ENCODE results near the gene DNER.

The DNER gene

GRCh38 chr2:229372207-229372606 lies 342.1 kb downstream of the DNER start:
- no peak for TF ChIP-seq CTCF (conservative IDR thresholded peaks at IDR 0.05; ENCODE audit: low read depth, low read length)
- no peak overlapping the region for H3K9ac ChIP-seq
- no peaks in the 10 kb centered on the region for H3K79me2 ChIP-seq (ENCODE audit: insufficient read depth, low read depth)
- no peaks in the 10 kb centered on the region for H3K36me3 ChIP-seq (ENCODE audit: insufficient read depth)
- H3K27me3 ChIP-seq (ENCODE audit: insufficient read depth, low read depth), result no peaks in the 10 kb centered on the region
- no peak overlapping the region for H2AFZ ChIP-seq (ENCODE audit: low read depth)
- no peak overlapping the region for H3K4me3 ChIP-seq (IDR thresholded peaks at IDR 0.05; ENCODE audit: insufficient read depth, low read depth, low read length)
- H4K20me1 ChIP-seq (ENCODE audit: insufficient read depth), result no peaks in the 10 kb centered on the region
- no peak overlapping the region for H3K4me2 ChIP-seq
- no peaks in the 10 kb centered on the region for H3K4me1 ChIP-seq (ENCODE audit: low read depth, poor library complexity, severe bottlenecking)
- H3K27ac ChIP-seq, result no peak overlapping the region

GRCh38 chr2:229371086-229371485 lies 343.3 kb downstream of the DNER start:
- TF ChIP-seq CTCF (conservative IDR thresholded peaks at IDR 0.05; ENCODE audit: low read depth, low read length), result no peak
- H3K27ac ChIP-seq, result no peak overlapping the region
- H3K4me1 ChIP-seq (ENCODE audit: low read depth, poor library complexity, severe bottlenecking), result no peaks in the 10 kb centered on the region
- no peaks in the 10 kb centered on the region for H4K20me1 ChIP-seq (ENCODE audit: insufficient read depth)
- no peak overlapping the region for H2AFZ ChIP-seq (ENCODE audit: low read depth)
- no peak overlapping the region for H3K4me3 ChIP-seq (IDR thresholded peaks at IDR 0.05; ENCODE audit: insufficient read depth, low read depth, low read length)
- H3K79me2 ChIP-seq (ENCODE audit: insufficient read depth, low read depth), result no peaks in the 10 kb centered on the region
- H3K36me3 ChIP-seq (ENCODE audit: insufficient read depth), result no peaks in the 10 kb centered on the region
- no peaks in the 10 kb centered on the region for H3K27me3 ChIP-seq (ENCODE audit: insufficient read depth, low read depth)
- no peak overlapping the region for H3K4me2 ChIP-seq
- H3K9ac ChIP-seq, result no peak overlapping the region

GRCh38 chr2:229370509-229370908 lies 343.8 kb downstream of the DNER start:
- Histone ChIP-seq H2AFZ (ENCODE audit: low read depth) (no peak overlapping the region), H3K36me3 (ENCODE audit: insufficient read depth) (no peaks in the 10 kb centered on the region), H3K4me3 (IDR thresholded peaks at IDR 0.05; ENCODE audit: insufficient read depth, low read depth, low read length) (no peak overlapping the region), H3K4me1 (ENCODE audit: low read depth, poor library complexity, severe bottlenecking) (no peaks in the 10 kb centered on the region), H3K79me2 (ENCODE audit: insufficient read depth, low read depth) (no peaks in the 10 kb centered on the region), H3K4me2 (no peak overlapping the region), H4K20me1 (ENCODE audit: insufficient read depth) (no peaks in the 10 kb centered on the region), H3K27me3 (ENCODE audit: insufficient read depth, low read depth) (no peaks in the 10 kb centered on the region), H3K9ac (no peak overlapping the region), H3K27ac (no peak overlapping the region)
- no peak for TF ChIP-seq CTCF (conservative IDR thresholded peaks at IDR 0.05; ENCODE audit: low read depth, low read length)

GRCh38 chr2:229363185-229363814 lies 351.1 kb downstream of the DNER start:
- no peak overlapping the region for H3K27ac ChIP-seq
- no peaks in the 10 kb centered on the region for H3K4me1 ChIP-seq (ENCODE audit: low read depth, poor library complexity, severe bottlenecking)
- no peak overlapping the region for H3K4me3 ChIP-seq (IDR thresholded peaks at IDR 0.05; ENCODE audit: insufficient read depth, low read depth, low read length)
- H2AFZ ChIP-seq (ENCODE audit: low read depth), result no peak overlapping the region
- TF ChIP-seq CTCF (conservative IDR thresholded peaks at IDR 0.05; ENCODE audit: low read depth, low read length), result no peak
- no peaks in the 10 kb centered on the region for H4K20me1 ChIP-seq (ENCODE audit: insufficient read depth)
- no peaks in the 10 kb centered on the region for H3K79me2 ChIP-seq (ENCODE audit: insufficient read depth, low read depth)
- no peaks in the 10 kb centered on the region for H3K27me3 ChIP-seq (ENCODE audit: insufficient read depth, low read depth)
- H3K9ac ChIP-seq, result no peak overlapping the region
- H3K4me2 ChIP-seq, result no peak overlapping the region
- no peaks in the 10 kb centered on the region for H3K36me3 ChIP-seq (ENCODE audit: insufficient read depth)
